HG03565 (cell line): ENCODE measurements around the gene GALNT18.

Experiments used
- ATAC-seq: cut with Tn5 transposase; IDR thresholded peaks from one replicate; pipeline ENCODE4 v1.9.1; 2021; ENCODE audit warnings: mild to moderate bottlenecking, moderate library complexity; ENCODE audit not compliant: unreplicated experiment

GALNT18 gene

DNA sequence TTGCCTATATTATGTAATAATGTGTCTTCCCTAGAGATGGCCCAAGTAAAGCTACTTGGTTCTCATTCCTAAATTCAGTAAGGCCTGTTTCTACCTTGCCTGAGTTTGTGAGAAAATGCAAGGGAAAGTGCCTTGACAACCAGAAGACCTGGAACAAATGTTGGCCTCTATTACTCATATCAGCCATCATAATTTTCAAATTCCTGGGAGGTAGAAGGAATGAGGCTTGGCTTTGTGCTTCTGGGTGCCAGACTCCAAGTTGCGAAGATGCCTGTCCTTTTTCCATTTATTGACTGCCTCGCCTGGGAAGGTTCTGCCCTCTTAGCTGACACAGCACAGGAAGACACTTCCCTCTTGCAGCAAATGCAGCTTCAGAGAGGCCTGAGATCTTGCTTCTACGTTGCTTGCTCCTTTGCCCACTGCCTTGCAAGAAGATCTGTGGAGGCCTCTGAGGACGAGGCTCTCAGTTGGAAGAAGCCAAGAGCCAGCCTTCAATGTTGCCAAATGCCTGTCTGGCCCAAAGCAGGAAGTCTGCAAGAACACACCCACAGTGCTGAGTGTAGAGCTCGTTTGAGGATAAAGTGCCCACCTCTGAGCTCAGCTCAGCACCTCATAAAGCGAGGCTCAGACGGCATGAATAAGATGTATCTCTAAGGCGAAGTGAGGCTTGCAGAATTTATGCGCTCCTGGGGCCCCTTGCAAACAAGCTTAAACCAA is 120.1 kb downstream of the GALNT18 start:
- ATAC-seq = no peak

DNA sequence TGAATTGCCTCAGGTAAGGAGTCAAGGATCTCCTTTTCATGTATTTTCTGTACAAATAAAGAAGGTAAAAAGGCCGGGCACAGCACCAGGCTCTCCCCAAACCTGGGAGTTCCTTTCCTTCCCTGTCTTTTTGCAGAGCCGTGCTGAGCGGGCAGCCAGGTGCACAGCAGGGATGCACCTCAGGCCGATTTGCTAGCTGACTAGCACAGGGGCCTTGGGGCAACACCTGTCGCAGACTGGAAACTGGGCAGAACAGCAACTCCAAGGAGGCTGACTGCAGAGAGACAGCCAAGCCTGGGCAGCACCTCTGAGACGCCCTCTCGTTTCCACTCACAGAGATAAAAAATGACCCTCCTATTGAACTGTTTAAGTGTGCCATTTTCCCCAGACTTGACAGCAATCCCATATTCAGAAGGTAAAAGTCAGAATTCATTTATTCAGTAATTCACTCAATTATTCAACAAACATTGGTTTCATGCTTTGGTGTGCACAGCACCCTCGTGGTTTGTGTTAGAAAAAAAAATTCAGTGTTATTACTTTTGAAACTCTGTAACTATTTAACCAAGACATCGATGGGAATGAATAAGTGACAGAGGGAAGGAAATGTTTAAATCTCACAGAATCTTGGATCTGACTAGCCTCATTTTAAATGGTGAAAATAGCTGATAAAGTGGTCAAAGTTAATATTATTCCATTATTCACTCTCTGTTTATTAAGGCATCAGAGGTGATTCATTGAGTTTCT is 120.9 kb downstream of the GALNT18 start:
- no peak for ATAC-seq

DNA sequence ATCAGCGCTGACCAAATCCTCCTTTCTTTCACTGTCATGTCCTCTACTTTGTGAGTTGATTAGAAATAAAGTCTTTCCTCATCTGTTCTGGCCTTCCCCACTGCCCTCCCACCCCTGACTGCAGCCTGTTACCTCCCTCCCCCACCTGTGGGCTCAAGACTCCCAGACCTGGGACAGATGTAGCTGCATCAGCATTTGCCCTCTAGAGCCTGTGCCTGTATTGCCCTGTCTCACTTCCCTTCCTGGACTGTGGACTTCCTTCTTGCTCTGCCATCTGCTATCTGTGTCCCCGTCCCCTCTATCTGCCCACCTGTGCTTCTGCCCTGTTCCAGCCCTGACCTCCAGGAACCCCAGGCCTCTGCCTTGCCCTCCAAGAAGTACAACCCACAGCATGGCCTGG is 122.5 kb downstream of the GALNT18 start:
- ATAC-seq = no peak

DNA sequence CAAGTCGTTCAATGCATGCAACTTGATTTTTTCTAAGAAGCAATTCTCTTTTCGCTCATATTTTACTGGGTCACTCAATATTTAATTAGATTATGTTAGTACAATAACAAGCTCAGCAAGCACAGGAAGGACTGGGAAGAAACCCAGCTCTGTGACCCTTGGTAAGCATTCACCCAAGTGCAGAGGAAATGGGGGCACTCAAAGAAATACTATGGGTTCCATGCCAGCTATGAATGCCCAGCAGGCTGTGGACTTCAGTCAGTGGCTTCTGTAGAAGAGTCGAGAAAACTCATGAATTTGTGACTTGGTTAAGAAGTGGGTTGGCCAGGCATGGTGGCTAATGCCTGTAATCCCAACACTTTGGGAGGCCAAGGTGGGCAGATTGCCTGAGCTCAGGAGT is 123.6 kb downstream of the GALNT18 start:
- no peak for ATAC-seq

DNA sequence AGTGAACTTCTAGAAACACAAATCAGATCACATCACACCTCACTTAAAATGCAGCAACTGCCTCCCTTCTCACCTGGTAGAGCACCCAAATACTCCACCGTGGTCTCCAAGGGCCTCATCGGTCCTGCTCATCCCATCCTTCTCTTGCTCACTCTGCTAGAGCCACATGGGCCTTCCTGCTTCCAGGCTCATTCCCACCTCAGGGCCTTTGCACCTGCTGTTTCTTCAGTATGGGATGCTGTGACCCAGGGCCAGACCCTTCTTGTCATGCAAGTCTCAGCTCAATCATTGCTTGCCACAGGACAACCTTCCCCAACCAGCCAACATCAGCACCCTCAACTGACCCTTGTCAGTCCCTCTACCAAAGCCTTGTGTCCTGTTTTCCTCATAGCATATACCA is 124.9 kb downstream of the GALNT18 start:
- ATAC-seq = no peak

DNA sequence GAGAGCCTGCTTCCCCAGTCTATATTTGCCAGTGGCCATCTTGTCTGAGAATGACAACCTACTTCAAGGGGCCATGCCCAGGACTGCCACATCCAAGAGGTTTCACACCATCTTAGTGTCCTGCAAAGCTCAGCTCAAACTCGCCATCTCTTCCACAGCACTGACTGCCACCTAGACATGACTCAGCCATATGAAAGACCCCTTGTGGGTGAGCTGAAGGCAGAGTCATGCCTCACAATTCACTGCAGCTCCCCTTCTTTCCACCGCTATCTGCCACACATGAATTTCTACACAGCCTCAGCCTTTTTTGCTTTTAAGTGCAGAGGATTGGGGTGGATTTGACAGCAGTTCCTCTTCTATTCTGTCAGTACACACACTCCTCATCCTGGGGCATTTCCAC is 127.5 kb downstream of the GALNT18 start:
- ATAC-seq = no peak

DNA sequence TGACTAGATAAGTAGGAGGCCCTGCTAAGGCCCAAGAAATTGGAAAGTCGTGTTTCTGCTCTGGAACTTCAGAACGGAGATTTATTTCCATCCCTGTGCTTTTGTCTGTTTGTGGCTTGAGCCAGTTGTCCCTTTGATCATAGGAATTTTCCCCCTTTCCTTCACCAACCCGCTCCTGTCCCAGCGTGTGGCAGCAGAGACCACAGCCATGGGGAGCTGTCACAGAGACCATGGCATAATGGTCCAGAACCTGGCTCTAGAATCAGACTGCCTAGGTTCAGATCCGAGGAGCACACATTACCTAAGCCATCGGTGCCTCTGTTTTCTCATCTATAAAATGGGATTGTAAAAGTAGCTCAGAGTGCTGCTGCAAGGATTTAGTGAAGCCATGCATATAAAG is 128.1 kb downstream of the GALNT18 start:
- ATAC-seq = no peak

DNA sequence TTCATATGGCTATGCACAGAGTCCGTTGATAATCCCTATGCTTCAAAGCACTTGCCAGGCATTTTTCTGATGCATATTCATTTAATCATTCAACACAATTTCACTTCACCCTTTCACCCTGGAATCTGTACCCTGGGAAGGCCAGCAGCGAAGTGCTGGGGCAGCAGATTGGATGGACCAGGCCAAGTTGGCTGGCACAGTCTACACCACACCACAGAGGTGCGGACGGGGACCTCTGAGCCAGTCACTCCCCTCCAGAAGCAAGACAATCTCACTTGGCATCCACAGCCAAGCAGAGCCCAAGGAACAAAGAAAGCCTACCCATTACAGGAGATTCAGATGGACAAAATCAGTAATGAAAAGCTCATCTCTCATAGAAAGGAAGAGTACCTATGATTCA is 130.2 kb downstream of the GALNT18 start:
- ATAC-seq = no peak

DNA sequence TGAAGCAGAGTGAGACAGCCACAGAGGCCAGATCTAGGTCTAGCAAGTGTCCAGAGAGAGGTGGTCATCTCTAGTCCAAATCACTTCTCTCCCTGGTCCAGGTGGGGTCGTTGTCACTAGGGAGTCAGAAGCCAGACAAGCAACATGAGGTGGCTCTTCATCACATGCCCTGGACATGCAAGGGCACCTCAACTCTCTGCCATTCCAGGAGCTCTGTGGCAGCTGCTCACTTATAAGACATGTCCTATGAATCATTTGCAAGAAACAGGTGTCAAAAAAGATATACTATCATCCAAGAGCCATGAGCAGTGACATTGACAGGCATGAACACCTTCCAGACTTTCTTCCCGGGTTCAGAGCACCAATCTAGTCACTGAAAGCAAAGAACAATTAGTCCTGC is 130.8 kb downstream of the GALNT18 start:
- ATAC-seq = no peak

DNA sequence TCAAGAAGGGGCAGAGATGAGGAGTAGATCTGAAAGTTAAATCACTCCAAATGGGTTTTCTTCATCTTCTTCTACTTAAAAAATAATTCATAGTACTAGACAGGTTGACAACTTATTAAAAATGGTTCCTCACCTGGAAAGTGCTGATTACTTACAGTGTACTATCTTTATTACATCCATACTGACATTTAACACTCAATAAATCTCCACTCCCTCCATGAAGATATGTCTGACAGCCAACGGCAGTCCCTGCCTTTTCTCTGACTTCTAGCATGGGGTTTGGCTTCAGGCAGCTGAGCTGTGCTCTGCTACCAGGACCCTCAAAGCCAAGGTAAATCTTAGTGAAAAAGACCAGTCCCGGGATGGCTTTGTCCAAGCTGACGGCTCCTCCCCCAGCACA is 135.4 kb downstream of the GALNT18 start:
- ATAC-seq = no peak

DNA sequence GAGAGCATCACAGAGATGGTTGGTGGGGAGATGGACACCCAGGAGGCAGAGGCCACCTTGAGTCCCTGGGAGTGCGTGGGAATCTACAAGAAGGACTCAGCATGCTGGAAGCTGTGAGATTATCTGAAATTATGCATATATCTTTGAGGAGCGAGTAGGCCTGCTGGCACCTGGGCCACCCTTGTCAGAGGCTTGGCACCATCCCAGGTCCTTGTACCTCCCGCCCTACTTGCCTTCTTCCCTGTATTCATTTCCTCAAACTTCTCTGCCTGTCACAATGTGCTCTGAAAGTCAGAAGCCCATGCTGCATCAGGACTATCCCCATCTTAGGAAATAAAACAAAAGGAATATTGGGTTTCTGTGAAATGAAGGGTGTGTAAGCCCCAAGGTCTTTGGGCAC is 135.8 kb downstream of the GALNT18 start:
- no peak for ATAC-seq

DNA sequence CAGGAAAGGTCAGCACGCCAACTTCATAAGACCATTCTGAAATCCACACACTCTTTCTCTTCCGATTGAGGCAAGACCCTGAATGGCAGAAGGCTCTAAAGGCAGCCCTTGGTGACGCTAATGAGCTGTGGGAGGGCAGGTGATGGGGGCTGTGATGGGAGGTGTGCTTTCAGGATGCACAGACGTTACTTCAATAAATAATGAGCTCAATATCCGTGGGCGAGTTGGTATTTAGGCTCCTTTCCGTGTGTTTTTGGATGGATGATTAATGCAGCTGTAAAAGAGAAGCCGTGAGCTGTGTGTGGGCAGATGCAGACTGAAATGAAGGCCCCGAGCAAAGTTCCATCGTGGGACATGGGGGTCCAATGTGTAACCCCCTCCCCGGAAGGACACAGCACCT is 138.2 kb downstream of the GALNT18 start:
- no peak for ATAC-seq

DNA sequence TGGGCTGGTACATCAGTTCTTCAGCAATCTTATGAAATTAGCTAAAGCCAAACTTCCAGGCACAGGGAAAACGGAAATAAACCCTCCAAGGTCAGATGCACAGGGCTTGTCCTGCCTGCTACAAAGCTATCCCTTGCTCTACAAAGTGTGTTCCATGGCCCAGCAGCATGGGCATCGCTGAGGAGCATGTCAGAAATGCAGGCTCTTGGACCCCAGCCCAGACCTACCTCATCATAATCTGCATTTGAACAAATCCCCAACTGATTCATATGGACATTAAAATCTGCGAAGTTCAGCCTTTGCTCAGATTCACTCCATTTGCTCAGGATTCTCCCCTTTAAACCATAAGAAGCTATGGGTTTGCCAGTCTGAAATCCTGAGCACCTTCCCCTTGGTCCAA is 139.1 kb downstream of the GALNT18 start:
- ATAC-seq = no peak

DNA sequence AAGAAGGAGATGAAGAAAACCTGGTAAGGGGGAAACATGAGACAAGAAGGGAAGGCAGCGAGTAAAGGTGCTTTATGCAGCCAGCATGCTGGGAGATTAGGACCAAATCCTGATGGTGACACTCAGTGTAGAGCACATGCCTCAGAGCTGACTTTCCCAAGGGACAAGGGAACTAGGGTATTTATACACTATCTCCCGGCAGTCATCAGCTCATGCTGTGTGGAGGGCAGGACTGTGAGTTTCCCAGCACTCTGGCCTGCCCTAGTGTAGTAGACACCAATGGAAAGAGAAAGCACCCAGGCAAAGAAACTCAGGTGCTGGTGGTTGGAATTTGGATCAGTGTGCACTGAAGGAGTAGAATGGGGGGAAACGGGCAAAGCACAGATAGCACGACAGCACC is 140.4 kb downstream of the GALNT18 start:
- ATAC-seq = no peak

DNA sequence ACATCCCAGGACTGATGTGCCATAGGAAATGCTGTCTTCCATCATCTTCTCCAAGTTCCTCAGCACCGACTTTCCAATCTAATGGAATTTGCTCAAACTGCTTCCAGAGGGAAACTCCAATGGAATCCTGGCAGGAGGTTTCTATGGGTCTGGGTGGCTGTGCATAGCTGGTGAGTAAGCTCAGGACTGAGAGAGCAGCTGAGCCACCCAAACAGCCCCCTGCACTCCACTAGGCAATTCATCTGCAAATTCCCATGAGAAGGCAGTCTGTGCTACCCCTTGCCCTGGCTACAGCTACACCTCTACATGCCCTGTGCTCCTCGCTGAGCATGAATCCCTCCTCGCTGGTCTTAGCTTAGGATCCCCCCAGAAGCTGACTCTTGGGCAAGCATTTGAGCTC is 140.8 kb downstream of the GALNT18 start:
- ATAC-seq = no peak

DNA sequence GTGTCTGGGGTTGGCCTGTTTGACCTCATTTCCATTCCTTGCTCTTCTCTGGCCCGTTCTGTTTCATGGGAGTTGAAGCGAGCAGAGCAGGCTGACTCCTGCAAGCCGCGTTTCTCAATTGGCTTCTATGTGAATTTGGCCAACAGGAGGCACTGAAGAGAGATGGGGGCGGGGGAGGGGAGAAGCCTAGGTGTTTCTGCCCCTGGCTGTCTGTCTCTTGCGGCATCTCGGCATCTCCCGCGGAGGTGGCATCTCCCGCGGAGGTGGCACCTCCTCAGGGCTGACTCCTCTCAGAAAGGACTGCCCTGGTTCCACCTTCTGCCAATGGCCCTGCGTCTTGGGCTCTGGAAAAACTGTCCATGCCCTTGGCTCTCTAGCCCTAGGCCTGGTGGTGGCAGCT is 143.1 kb downstream of the GALNT18 start:
- ATAC-seq = no peak

DNA sequence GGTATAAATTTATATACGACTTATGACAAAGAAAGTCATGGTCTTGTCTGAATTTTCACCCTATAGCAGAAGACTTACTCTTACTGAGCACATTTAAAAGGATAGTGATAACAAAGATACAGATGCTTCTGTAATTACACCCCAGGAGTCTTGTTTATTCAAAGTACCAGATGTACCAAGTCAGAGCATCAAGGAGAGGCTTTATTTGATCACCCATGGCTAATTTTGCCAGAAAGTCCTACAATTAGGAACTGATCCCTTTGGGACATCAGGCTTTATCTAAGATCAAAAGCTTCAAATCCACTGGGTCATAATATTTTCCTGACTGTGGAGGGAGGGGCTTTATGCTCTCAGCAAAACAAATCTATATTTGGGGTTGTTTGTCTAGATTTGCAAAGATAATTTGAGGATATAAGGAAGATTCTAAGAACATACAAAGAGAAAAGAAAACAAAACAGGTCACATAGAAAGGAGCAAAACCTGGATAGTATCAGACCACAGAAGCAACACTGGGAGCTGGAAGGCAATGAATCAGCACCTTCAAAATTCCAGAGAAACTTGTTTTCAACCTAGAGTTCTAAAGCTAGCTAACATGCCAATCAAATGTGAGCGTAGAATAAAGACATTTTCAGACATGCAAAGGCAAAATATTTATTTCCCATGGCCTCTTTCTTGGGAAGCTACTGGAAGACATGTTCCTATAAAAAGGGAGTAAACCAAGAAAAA is 143.9 kb downstream of the GALNT18 start:
- no peak for ATAC-seq

DNA sequence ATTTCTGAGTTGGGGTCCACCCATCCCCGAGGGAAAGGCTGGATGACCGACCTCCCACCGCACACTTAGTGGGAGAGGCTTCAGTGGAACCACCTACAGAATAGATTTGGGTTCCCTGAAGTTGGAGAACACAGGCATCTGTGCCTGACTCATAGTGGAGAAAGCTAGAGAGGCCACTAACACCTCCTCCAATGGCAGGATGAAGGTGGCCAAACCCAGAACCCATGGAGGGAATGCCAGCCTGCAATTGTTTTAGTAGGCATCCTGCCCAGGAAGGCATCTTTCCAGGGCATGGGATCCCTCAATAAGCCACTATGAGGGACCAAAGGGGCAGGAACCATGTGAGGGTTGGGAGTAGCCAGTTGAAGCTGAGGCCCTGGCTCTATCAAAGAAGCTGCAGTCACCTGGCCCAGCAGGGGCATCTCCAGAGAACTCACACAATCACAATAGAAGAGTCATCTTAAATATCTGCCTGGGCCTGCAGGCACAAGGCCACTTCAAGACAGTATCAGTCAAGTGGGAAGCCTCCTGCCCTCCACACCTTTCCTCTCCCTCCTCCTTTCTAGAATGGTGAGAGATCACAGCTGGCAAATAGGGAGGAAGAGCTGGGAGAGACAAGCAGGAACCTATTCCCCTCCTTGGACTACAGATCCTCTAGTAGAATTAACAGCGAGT is 144.7 kb downstream of the GALNT18 start:
- ATAC-seq = no peak

DNA sequence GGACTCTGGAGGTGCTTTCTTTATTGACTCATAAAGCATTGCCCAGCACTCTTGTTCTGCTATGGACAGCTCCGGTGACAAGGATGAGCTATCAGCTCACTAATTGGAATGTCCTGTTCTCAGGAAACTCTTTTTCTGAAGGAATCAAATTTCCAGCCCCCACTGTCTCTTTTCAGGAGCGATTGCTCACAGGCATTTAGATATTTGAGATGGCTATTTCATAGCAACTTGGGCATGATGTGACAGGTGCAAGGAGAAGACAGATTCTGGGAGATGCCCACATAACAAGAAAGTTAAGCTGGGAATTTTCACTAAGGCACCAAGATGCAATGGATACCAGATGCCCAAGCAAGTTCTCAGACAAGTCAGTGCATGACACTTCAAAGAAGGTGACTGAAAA is 145.3 kb downstream of the GALNT18 start:
- no peak for ATAC-seq

DNA sequence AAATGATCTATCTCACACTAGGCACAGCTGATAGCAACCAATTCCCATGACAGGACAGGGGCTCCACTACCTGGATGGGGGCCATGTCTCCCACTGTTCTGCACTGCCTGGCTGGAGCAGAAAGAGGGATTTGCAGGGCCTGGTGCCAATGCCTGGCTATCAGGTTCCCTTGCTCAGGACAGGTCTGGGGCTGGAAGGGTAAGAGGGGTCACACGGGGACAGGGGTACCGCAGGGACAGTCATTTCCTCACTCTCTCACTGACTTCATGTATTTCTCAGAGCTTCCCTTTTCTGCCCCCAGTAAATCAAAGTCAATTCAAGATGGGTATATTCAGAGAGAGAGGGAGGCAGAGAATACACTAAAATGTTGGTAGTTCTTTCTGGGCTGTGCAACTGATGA is 149.7 kb downstream of the GALNT18 start:
- ATAC-seq = no peak

DNA sequence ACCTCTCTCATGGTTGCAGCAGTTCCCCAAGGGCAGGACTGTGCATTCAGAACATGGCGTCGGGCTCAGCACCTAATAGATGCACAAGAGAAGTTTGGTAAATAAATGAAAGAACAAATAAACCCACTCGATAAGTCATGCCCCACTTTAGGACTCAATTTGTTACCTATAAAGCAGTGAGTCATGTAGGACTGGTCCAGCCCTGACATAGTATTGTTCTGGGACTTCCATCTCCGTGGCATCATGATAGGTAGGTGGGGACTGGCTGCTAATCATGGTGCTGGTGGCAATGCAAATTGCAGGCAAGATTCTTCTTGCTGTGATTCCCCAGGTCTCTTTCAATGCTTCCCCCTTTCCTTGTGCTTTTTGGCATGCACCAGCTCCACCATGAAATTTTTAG is 150.6 kb downstream of the GALNT18 start:
- ATAC-seq = no peak

DNA sequence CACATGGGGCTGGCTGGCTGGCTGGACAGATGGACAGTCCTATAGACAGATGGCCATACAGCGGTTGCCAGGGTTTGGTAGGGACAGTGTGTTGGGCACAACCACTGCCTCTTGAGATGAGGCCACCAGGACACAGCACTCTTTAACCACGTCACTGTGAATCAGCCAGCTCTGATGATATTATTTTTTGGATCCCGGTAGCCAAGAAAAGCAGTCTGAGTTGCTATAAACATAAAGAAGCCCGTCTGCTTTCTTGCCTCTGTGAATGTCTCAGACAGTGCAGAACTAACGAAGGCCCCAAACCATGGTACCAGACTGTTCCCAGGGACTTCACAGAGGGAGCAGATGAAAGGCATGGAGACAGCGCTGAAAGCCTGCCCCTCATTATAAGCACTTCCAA is 152.9 kb downstream of the GALNT18 start:
- ATAC-seq = no peak
